Heart left ventricle (tissue), 13 donors: Measurements from ENCODE around the gene LIF.

ENCODE experiments used
- CTCF ChIP-seq, 12 donors: fragments of 200-600 bp; sonication (generic) in 4 of 12; IDR thresholded peaks; one replicate each; pipeline versions ENCODE4 v1.5.0 to v1.8.0; 2018 to 2022; ENCODE audit warnings: antibody characterized with exemption in 12 of 12, mild to moderate bottlenecking in 5 of 12
- POLR2A ChIP-seq, 2 donors: fragments of 450-650 bp; IDR thresholded peaks; one replicate each; pipeline ENCODE4 v1.6.1; 2017; ENCODE audit warnings: antibody characterized with exemption in 2 of 2, mild to moderate bottlenecking in 2 of 2, moderate library complexity in 2 of 2
- donor health status: ischemic (EF 13 %, LVEDD 7.1; RV severe dilation, severe dysfunction).
- donor health status: DM: no; HTN: yes; CAD: no.
- donor health status: DM: no; HTN: no; CAD: no.
- donor health status: ischemic (EF 25% LVEDD 6.9; RV normal size, moderate dysfunction).
- donor health status: ischemic (EF 25% LVEDD 5.7; RV mildly dilated, moderate dysfunction).
- donor health status: ischemic (EF 35%, LVEDD 5.7; RV mildly dilated, moderate dysfunction).
- donor health status: nonischemic (EF 11% LVEDD 7.7; RV severe dilation, severe dysfunction).
- donor health status: DM: yes; HTN: yes; CAD: no.
- donor health status: PGD.
- donor health status: ischemic (EF 29% LVEDD 5.4; RV normal size, mild dysfunction).
- donor health status: nonischemic (EF 23%, LVEDD 6.1; RV moderate dilation, normal function).

DNA sequence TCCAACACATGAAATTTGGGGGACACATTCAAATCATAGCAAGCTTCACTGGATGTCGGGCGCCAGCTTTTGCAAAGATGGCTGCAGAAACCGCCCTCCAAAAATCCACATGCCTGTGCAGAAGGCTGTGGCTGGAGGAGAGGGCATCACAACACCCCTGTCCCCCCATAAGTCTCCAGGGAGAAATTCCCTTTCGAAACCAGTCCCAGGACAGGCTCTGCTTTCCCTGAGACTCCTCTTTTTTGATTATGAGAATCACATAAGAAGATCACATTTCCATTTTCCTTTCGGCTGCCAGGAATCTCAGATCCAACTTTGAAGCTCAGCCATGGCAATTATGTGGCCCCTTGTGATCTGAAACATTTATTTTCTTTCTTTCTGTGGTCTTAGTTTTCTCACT is 9.7 kb downstream of the LIF start:
- no peak for TF ChIP-seq CTCF (IDR thresholded peaks at IDR 0.05)
- TF ChIP-seq POLR2A (IDR thresholded peaks at IDR 0.05), result no peak
